ENCODE data around the gene CYP11A1.
"Not testable (repeated sequence)": the region's sequence is repeated elsewhere in the genome, so short reads cannot be mapped to it uniquely, and the experiment has no call there.

Gene CYP11A1

GRCh38 chr15:74374648-74375302, 7.3 kb upstream of the CYP11A1 start:
- DNase-seq (ENCODE audit: low read depth): peak; percentile 10

- DNase-seq (ENCODE audit: low read depth): peak; percentile 92
Observed at GRCh38 chr15:74373731-74374647, 6.5 kb upstream of the CYP11A1 start.

- no peak for DNase-seq (ENCODE audit: low read depth)
Observed at GRCh38 chr15:74373056-74373650, 5.7 kb upstream of the CYP11A1 start.

GRCh38 chr15:74370471-74370870, 3.0 kb upstream of the CYP11A1 start:
- DNase-seq (ENCODE audit: low read depth): no peak

- DNase-seq (ENCODE audit: low read depth): no peak
Observed at GRCh38 chr15:74369756-74370155, 2.3 kb upstream of the CYP11A1 start.

- no peak for DNase-seq (ENCODE audit: low read depth)
Observed at GRCh38 chr15:74369084-74369745, 1.8 kb upstream of the CYP11A1 start.

- DNase-seq (ENCODE audit: low read depth): no peak
Observed at GRCh38 chr15:74368121-74368520, 675 bp upstream of the CYP11A1 start.

- DNase-seq (ENCODE audit: low read depth): no peak
Observed at GRCh38 chr15:74365598-74366445, 1.6 kb downstream of the CYP11A1 start.

GRCh38 chr15:74364936-74365597, 2.4 kb downstream of the CYP11A1 start:
- no peak for DNase-seq (ENCODE audit: low read depth)

- no peak for DNase-seq (ENCODE audit: low read depth)
Observed at GRCh38 chr15:74362482-74362881, 5.0 kb downstream of the CYP11A1 start.

- DNase-seq (ENCODE audit: low read depth): not testable (repeated sequence)
Observed at GRCh38 chr15:74360855-74361254, 6.6 kb downstream of the CYP11A1 start.

GRCh38 chr15:74359376-74359775, 8.1 kb downstream of the CYP11A1 start:
- DNase-seq (ENCODE audit: low read depth): not testable (repeated sequence)

GRCh38 chr15:74357514-74357913, 9.9 kb downstream of the CYP11A1 start:
- not testable (repeated sequence) for DNase-seq (ENCODE audit: low read depth)

- DNase-seq (ENCODE audit: low read depth): not testable (repeated sequence)
Observed at GRCh38 chr15:74356050-74356449, 11.4 kb downstream of the CYP11A1 start.

- DNase-seq (ENCODE audit: low read depth): not testable (repeated sequence)
Observed at GRCh38 chr15:74353992-74354391, 13.5 kb downstream of the CYP11A1 start.

GRCh38 chr15:74352393-74352910, 15.0 kb downstream of the CYP11A1 start:
- no peak for DNase-seq (ENCODE audit: low read depth)

- DNase-seq (ENCODE audit: low read depth): no peak
Observed at GRCh38 chr15:74351670-74352069, 15.8 kb downstream of the CYP11A1 start.

- no peak for DNase-seq (ENCODE audit: low read depth)
Observed at GRCh38 chr15:74350295-74351275, 16.9 kb downstream of the CYP11A1 start.

- no peak for DNase-seq (ENCODE audit: low read depth)
Observed at GRCh38 chr15:74349241-74349778, 18.1 kb downstream of the CYP11A1 start.

Data from T follicular helper cell (primary cell).